Stimulated activated naive B cell treated with anti-CD40 and anti-IgM and Interleukin-4, amounts not matched to agents 10 μg/mL and 1 μg/mL and 100 μg/mL, for 72 hours (primary cell): Measurements from ENCODE around the gene LRRC26.

ENCODE experiments used
- ATAC-seq, 2 donors: fragments of 150-1000 bp; cut with Tn5 transposase; replicated peaks; 2 replicates each; pipeline ENCODE4 v1.10.0; 2021; ENCODE audit warnings: moderate library complexity in 1 of 2
- DNase-seq: peaks from one replicate; pipeline ENCODE4 v3.0.0; 2021
- H3K27ac Mint-ChIP-seq: one replicate; pipeline ENCODE4 v1.8.0; 2022; ENCODE audit warnings: mild to moderate bottlenecking, mixed read lengths
- H3K27me3 Mint-ChIP-seq, 2 donors: one replicate each; pipeline ENCODE4 v1.8.0; 2022; ENCODE audit warnings: mixed read lengths in 2 of 2
- H3K36me3 Mint-ChIP-seq, 2 donors: one replicate each; pipeline ENCODE4 v1.8.0; 2022; ENCODE audit warnings: mixed read lengths in 2 of 2, mild to moderate bottlenecking in 1 of 2
- H3K4me1 Mint-ChIP-seq, 2 donors: one replicate each; pipeline ENCODE4 v1.8.0; 2022; ENCODE audit warnings: mixed read lengths in 2 of 2, mild to moderate bottlenecking in 1 of 2
- H3K4me3 Mint-ChIP-seq, 2 donors: one replicate each; pipeline ENCODE4 v1.8.0; 2022; ENCODE audit warnings: mild to moderate bottlenecking in 2 of 2, mixed read lengths in 2 of 2, moderate library complexity in 1 of 2
- H3K9me3 Mint-ChIP-seq, 2 donors: one replicate each; pipeline ENCODE4 v1.8.0; 2022; ENCODE audit warnings: mixed read lengths in 2 of 2, mild to moderate bottlenecking in 1 of 2

Gene LRRC26, protein sequence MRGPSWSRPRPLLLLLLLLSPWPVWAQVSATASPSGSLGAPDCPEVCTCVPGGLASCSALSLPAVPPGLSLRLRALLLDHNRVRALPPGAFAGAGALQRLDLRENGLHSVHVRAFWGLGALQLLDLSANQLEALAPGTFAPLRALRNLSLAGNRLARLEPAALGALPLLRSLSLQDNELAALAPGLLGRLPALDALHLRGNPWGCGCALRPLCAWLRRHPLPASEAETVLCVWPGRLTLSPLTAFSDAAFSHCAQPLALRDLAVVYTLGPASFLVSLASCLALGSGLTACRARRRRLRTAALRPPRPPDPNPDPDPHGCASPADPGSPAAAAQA

DNA sequence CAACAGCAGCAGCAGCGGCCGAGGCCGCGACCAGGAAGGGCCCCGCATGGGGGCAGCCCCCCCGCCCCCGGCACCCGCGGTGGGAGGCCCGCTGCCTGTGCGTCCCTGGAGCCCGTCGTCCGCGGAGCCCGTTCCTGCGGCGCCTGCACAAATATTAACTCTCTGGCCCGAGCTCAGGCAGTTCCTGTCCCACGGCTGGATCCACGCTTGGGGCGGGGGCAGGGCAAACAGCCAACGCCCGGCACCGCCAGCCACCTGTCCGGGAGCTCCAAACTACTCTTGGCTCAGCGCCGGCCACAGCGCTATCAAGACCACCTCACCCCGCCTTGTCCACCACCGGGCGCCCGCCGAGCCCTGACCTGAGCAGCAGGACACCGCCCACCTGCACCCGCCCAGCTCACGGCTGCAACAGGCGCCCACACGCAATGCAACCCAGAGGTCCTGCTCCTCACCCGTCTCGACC is at the start of gene LRRC26:
Gene LRRC26 (minus strand): TSS at position 156 of the 463 bp plus-strand sequence. CDS start 108 bp downstream, at position 48.
- ATAC-seq: no peak
- Mint-ChIP-seq H3K36me3 (no peaks in the 10 kb centered on the region), H3K27ac (no peak within 1 kb of the TSS), H3K27me3 (peaks cover 39 to 55% of the 10 kb centered on the region in 2 donors), H3K4me3 (peak within 1 kb of the TSS; percentile 71 to 74), H3K4me1 (peaks cover 11 to 32% of the 10 kb centered on the region in 2 donors), H3K9me3 (no peaks in the 10 kb centered on the region)
- DNase-seq: no peak

DNA sequence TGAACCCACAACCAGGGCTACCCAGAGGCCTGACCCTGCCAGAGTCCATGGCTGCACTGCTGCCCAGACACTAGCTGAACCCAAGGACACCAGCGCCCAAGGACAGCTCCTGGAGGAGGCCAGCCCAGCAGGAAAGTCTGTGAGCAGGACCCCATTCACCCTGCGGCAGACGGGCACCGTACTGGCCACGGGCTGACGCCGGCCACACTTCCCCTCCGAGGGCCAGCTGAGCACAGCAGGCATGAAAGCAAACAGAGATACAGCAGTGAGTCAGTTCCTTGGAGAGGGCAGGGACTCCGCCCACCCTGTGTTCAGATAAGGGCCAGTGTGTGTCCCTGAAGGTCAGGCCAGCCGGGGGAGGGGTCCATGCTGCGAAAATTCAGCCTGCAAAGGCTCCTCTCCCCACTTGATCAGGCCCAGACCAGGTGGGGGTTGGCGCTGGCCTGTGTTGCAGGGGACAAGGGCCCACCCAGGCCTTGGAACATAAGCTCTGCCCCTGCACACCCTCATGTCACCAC is 49.0 kb upstream of the LRRC26 start:
- H3K4me3 Mint-ChIP-seq: peak overlapping the region in 1 of 2 donors; percentile 30
- H3K4me1 Mint-ChIP-seq: peaks cover 9 to 12% of the 10 kb centered on the region in 2 donors
- H3K9me3 Mint-ChIP-seq: no peaks in the 10 kb centered on the region
- H3K36me3 Mint-ChIP-seq: peaks cover 10 to 15% of the 10 kb centered on the region in 2 donors
- H3K27ac Mint-ChIP-seq: no peak overlapping the region
- H3K27me3 Mint-ChIP-seq: no peaks in the 10 kb centered on the region
- DNase-seq (no peak), ATAC-seq (no peak)

DNA sequence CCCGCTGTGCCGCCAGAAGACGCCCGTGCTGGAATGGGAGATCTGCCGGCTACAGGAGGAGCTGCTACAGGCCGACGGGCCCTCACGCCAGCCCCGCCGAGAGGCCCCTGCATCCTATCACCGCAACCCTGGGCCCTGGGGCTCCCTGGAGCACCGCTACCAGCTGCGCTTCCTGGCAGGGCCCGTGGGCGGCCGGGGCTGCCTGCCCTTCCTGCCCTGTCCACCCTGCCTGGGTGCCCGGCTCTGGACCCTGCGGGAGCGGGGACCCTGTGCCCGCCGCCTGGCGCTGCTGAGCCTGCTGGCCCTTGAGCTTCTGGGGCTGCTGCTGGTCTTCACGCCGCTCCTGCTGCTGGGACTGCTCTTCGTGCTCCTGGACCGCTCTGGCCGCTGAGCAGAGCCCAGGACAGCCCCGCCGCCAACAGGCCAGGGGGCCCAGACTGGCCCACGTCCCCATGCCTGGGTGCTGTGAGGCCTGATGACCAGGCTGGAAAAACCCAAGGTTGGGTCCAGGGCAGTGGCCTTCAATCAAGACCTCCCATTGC is 48.4 kb upstream of the LRRC26 start:
- Mint-ChIP-seq H3K36me3 (peaks cover 10 to 15% of the 10 kb centered on the region in 2 donors), H3K4me1 (peaks cover 9 to 11% of the 10 kb centered on the region in 2 donors), H3K9me3 (no peaks in the 10 kb centered on the region), H3K4me3 (peak overlapping the region in 1 of 2 donors; percentile 30), H3K27ac (no peak overlapping the region), H3K27me3 (no peaks in the 10 kb centered on the region)
- no peak for ATAC-seq
- DNase-seq: no peak

GRCh38 chr9:137217276-137218211 is 47.7 kb upstream of the LRRC26 start:
- Mint-ChIP-seq H3K27me3 (no peaks in the 10 kb centered on the region), H3K4me3 (no peak overlapping the region), H3K27ac (peak overlapping the region; percentile 34), H3K36me3 (peaks cover 10 to 19% of the 10 kb centered on the region in 2 donors), H3K4me1 (peaks cover 5% of the 10 kb centered on the region in 2 donors), H3K9me3 (no peaks in the 10 kb centered on the region)
- ATAC-seq (no peak), DNase-seq (no peak)

- peaks cover 5% of the 10 kb centered on the region in 2 donors for H3K4me1 Mint-ChIP-seq
- no peak overlapping the region for H3K4me3 Mint-ChIP-seq
- no peak for DNase-seq
- no peak overlapping the region for H3K27ac Mint-ChIP-seq
- no peaks in the 10 kb centered on the region for H3K27me3 Mint-ChIP-seq
- H3K36me3 Mint-ChIP-seq: peaks cover 10 to 19% of the 10 kb centered on the region in 2 donors
- no peak for ATAC-seq
- no peaks in the 10 kb centered on the region for H3K9me3 Mint-ChIP-seq
Observed at GRCh38 chr9:137216188-137216965, 46.5 kb upstream of the LRRC26 start.

GRCh38 chr9:137215196-137215986 is 45.5 kb upstream of the LRRC26 start:
- no peak overlapping the region for H3K27ac Mint-ChIP-seq
- H3K27me3 Mint-ChIP-seq: no peaks in the 10 kb centered on the region
- H3K9me3 Mint-ChIP-seq: no peaks in the 10 kb centered on the region
- H3K36me3 Mint-ChIP-seq: peaks cover 15 to 28% of the 10 kb centered on the region in 2 donors
- ATAC-seq (no peak), DNase-seq (no peak)
- peaks cover 5 to 6% of the 10 kb centered on the region in 2 donors for H3K4me1 Mint-ChIP-seq
- H3K4me3 Mint-ChIP-seq: no peak overlapping the region

- ATAC-seq: no peak
- H3K4me1 Mint-ChIP-seq: peaks cover 5 to 6% of the 10 kb centered on the region in 2 donors
- H3K4me3 Mint-ChIP-seq: no peak overlapping the region
- no peaks in the 10 kb centered on the region for H3K27me3 Mint-ChIP-seq
- no peak overlapping the region for H3K27ac Mint-ChIP-seq
- H3K9me3 Mint-ChIP-seq: no peaks in the 10 kb centered on the region
- H3K36me3 Mint-ChIP-seq: peaks cover 17 to 28% of the 10 kb centered on the region in 2 donors
- no peak for DNase-seq
Observed at GRCh38 chr9:137214620-137215019, 44.8 kb upstream of the LRRC26 start.

DNA sequence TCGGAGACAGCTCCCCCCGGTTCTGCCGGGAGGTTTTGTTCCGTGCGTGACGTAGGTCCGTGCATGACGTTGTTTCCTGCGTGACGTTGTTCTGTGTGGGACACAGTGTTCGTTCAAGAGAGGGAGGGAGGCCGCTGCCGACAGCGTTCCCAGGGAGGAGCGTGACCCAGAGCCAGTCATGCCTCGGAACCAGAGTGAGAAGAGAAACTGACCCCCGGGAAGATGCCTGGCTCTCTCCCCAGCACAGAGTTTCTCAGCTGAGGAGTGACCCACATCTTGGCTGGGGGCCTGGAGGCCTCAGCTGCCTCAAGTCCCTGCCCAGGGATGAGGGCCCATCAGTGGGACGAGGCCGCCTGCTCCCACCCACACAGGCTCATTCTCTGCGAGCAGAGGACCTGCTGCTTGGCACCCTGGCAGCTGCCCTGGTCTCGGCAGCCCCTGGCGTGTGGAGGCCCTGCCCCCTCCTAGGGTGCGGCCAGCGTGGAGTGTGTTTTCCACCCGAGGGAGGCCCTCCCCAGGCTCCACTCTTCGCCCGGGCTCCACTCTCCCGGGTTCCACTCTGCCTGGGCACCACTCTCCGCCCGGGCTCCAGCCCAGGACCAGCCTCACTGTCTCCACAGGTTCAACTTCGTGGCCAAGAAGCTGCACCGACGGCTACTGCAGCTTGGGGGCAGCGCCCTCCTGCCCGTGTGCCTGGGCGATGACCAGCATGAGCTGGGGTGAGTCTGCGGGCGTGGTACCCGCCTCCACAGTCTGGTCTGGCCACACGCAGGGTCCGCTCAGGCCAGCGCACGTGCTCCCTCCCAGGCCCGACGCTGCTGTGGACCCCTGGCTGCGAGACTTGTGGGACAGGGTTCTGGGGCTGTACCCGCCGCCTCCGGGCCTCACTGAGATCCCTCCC is 43.6 kb upstream of the LRRC26 start:
- no peaks in the 10 kb centered on the region for H3K9me3 Mint-ChIP-seq
- no peak overlapping the region for H3K27ac Mint-ChIP-seq
- peaks cover 7 to 11% of the 10 kb centered on the region in 2 donors for H3K4me1 Mint-ChIP-seq
- ATAC-seq (no peak), DNase-seq (no peak)
- H3K27me3 Mint-ChIP-seq: no peaks in the 10 kb centered on the region
- H3K4me3 Mint-ChIP-seq: no peak overlapping the region
- peaks cover 22 to 31% of the 10 kb centered on the region in 2 donors for H3K36me3 Mint-ChIP-seq

GRCh38 chr9:137212520-137212919 is 42.7 kb upstream of the LRRC26 start:
- Mint-ChIP-seq H3K36me3 (peaks cover 23 to 34% of the 10 kb centered on the region in 2 donors), H3K4me1 (peaks cover 8 to 14% of the 10 kb centered on the region in 2 donors), H3K4me3 (no peak overlapping the region)

DNA sequence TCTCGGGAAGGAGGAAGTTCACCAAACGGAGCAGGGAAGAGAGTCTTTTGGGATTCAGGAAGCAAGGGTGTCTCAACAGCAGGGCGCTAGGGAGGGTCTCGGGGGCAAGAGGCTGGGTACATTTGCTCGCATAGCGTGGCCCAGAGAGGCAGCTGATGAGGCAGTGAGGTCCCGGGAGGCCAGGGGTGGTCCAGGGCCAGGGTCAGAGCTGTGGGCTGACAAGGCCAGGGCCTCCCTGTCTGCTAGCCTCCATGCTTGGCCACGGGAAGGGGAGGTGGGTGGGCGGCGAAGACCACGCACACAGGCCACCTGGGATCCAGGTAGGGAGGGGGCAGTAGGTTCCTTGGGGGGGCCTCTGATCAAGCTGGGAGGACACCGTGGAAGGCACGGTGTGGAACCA is 41.7 kb upstream of the LRRC26 start:
- Mint-ChIP-seq H3K9me3 (no peaks in the 10 kb centered on the region), H3K4me3 (no peak overlapping the region), H3K36me3 (peaks cover 30 to 44% of the 10 kb centered on the region in 2 donors), H3K4me1 (peaks cover 17 to 18% of the 10 kb centered on the region in 2 donors), H3K27me3 (no peaks in the 10 kb centered on the region), H3K27ac (peak overlapping the region; percentile 85)
- ATAC-seq (no peak), DNase-seq (no peak)

More at GRCh38 chr9:137212520-137212919, 42.7 kb upstream of the LRRC26 start:
- no peaks in the 10 kb centered on the region for H3K27me3 Mint-ChIP-seq
- H3K9me3 Mint-ChIP-seq: no peaks in the 10 kb centered on the region
- no peak for ATAC-seq
- no peak overlapping the region for H3K27ac Mint-ChIP-seq
- DNase-seq: no peak

GRCh38 chr9:137206602-137207001 is 36.8 kb upstream of the LRRC26 start:
- peaks cover 25 to 42% of the 10 kb centered on the region in 2 donors for H3K36me3 Mint-ChIP-seq
- peak overlapping the region; percentile 93 to 95 for H3K4me3 Mint-ChIP-seq
- H3K9me3 Mint-ChIP-seq: no peaks in the 10 kb centered on the region
- no peak for ATAC-seq
- peaks cover 33 to 54% of the 10 kb centered on the region in 2 donors for H3K4me1 Mint-ChIP-seq
- H3K27me3 Mint-ChIP-seq: no peaks in the 10 kb centered on the region
- DNase-seq: no peak
- peak overlapping the region; percentile 97 for H3K27ac Mint-ChIP-seq
